ENCODE results near the gene SLC38A10. TPM values are rescaled to one million over a fixed set of nuclear protein-coding genes. Genes with fewer than 3 reads are reported as not detected.

SLC38A10 gene
- polyA plus RNA-seq, 1 donor from 2014 or later, result 37.4 TPM

DNA sequence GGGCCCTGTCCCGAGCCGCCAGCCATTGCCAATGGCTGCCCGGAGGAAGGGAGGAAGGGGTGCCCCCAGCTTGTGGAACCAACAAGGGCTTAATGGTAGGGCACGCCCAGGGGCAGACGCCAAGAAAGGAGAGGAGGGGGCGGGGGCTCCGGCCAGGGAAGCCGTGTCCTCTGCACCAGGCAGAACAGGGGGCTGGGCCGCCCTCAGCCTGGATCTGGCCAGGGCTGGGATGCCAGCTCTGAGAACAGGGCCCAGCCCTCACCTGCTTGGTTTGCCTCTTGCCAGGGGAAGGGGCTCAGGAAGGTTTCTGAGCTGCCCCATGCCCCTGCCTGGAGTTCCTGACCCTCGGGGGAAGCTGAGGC lies 35.8 kb upstream of the SLC38A10 start:
- Histone ChIP-seq H3K9me3 (ENCODE audit: low read length) (no peaks in the 10 kb centered on the region), H3K36me3 (ENCODE audit: insufficient read depth, low read length) (no peaks in the 10 kb centered on the region), H2AFZ (ENCODE audit: low read depth, low read length) (no peak overlapping the region), H3K9ac (ENCODE audit: low read length) (no peak overlapping the region), H3K4me3 (ENCODE audit: low read length) (no peak overlapping the region), H3K9me2 (ENCODE audit: insufficient read depth, low read length) (no peaks in the 10 kb centered on the region), H3F3A (ENCODE audit: insufficient read depth, low read length, poor library complexity, severe bottlenecking) (no peaks in the 10 kb centered on the region), H3K79me2 (replicated peaks; ENCODE audit: insufficient read depth, low read length) (no peaks in the 10 kb centered on the region), H3K4me2 (ENCODE audit: low read length) (no peak overlapping the region), H4K20me1 (ENCODE audit: insufficient read depth) (no peaks in the 10 kb centered on the region), H3K27ac (ENCODE audit: low read length) (no peak overlapping the region), H3K27me3 (ENCODE audit: insufficient read depth, low read depth, low read length) (no peaks in the 10 kb centered on the region)
- TF ChIP-seq RAD21 (conservative IDR thresholded peaks at IDR 0.05) (no peak), TAF1 (IDR thresholded peaks at IDR 0.05; ENCODE audit: low read depth) (no peak), SMC3 (conservative IDR thresholded peaks at IDR 0.05; ENCODE audit: poor library complexity) (no peak), POLR2AphosphoS5 (IDR thresholded peaks at IDR 0.05) (no peak), EP300 (conservative IDR thresholded peaks at IDR 0.05; ENCODE audit: poor library complexity, severe bottlenecking) (no peak)
- TF ChIP-seq, protein P1, sequence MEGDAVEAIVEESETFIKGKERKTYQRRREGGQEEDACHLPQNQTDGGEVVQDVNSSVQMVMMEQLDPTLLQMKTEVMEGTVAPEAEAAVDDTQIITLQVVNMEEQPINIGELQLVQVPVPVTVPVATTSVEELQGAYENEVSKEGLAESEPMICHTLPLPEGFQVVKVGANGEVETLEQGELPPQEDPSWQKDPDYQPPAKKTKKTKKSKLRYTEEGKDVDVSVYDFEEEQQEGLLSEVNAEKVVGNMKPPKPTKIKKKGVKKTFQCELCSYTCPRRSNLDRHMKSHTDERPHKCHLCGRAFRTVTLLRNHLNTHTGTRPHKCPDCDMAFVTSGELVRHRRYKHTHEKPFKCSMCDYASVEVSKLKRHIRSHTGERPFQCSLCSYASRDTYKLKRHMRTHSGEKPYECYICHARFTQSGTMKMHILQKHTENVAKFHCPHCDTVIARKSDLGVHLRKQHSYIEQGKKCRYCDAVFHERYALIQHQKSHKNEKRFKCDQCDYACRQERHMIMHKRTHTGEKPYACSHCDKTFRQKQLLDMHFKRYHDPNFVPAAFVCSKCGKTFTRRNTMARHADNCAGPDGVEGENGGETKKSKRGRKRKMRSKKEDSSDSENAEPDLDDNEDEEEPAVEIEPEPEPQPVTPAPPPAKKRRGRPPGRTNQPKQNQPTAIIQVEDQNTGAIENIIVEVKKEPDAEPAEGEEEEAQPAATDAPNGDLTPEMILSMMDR (IDR thresholded peaks at IDR 0.05; ENCODE audit: poor library complexity, severe bottlenecking), result no peak
- TF ChIP-seq, protein P2, sequence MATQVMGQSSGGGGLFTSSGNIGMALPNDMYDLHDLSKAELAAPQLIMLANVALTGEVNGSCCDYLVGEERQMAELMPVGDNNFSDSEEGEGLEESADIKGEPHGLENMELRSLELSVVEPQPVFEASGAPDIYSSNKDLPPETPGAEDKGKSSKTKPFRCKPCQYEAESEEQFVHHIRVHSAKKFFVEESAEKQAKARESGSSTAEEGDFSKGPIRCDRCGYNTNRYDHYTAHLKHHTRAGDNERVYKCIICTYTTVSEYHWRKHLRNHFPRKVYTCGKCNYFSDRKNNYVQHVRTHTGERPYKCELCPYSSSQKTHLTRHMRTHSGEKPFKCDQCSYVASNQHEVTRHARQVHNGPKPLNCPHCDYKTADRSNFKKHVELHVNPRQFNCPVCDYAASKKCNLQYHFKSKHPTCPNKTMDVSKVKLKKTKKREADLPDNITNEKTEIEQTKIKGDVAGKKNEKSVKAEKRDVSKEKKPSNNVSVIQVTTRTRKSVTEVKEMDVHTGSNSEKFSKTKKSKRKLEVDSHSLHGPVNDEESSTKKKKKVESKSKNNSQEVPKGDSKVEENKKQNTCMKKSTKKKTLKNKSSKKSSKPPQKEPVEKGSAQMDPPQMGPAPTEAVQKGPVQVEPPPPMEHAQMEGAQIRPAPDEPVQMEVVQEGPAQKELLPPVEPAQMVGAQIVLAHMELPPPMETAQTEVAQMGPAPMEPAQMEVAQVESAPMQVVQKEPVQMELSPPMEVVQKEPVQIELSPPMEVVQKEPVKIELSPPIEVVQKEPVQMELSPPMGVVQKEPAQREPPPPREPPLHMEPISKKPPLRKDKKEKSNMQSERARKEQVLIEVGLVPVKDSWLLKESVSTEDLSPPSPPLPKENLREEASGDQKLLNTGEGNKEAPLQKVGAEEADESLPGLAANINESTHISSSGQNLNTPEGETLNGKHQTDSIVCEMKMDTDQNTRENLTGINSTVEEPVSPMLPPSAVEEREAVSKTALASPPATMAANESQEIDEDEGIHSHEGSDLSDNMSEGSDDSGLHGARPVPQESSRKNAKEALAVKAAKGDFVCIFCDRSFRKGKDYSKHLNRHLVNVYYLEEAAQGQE (IDR thresholded peaks at IDR 0.05; ENCODE audit: borderline replicate concordance), result no peak

DNA sequence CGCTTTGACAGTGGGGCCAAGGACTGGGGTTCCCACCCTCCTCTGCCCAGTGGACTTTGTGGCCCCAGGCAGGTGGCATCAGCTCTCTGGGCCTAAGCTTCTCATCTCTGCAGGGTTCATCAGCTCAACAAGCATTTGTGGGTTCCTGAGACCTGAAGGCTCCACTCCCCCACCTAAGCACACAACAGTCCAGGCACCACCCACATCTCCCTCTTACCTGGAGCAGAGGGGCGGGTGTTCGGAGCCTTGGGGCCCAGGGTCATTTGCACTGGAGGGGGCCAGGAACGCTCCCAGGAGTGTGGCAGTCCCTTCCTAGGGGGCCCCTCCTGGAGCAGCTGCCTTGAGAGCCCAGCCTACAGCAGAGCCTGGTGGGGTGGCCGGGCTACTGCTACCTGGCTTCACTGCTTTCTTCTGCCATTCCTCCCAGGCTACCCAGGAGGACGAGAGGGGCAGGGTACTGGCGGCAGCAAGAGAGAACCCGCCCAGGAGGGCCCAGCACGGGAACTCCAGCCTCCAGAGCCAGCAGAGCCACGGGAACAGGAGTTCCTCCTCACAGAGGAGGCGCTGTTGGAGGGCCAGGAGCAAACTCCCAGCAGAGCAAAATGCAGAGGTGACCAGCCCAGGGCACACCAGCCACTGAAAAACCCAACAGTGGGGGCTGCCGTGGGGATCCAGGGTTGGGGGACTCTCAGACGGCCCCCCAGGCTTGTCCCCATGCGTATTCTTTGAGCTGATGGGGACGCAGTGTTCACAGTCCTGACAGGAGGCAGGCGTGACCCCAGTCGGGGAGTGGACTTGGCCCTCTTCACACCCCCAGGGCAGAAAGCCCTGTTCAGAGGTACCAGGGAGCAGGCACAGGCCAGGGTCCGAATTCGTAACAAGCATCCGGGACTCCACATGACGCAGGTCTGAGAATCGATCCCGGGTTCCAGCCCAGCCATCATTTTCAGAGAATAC lies 35.1 kb upstream of the SLC38A10 start:
- TF ChIP-seq, protein P1 (IDR thresholded peaks at IDR 0.05; ENCODE audit: poor library complexity, severe bottlenecking), result no peak
- TF ChIP-seq MXI1 (conservative IDR thresholded peaks at IDR 0.05; ENCODE audit: poor library complexity, severe bottlenecking) (no peak), EZH2 (IDR thresholded peaks at IDR 0.05; ENCODE audit: borderline replicate concordance, insufficient read depth, low read length, poor library complexity, severe bottlenecking) (no peak), EP300 (conservative IDR thresholded peaks at IDR 0.05; ENCODE audit: poor library complexity, severe bottlenecking) (no peak), RAD21 (conservative IDR thresholded peaks at IDR 0.05) (no peak), SMC3 (conservative IDR thresholded peaks at IDR 0.05; ENCODE audit: poor library complexity) (no peak), POLR2AphosphoS5 (IDR thresholded peaks at IDR 0.05) (no peak), TAF1 (IDR thresholded peaks at IDR 0.05; ENCODE audit: low read depth) (no peak)
- TF ChIP-seq, protein P2 (IDR thresholded peaks at IDR 0.05; ENCODE audit: borderline replicate concordance), result no peak

More for the DNA sequence above, 35.1 kb upstream of the SLC38A10 start:
- Histone ChIP-seq H3K27ac (ENCODE audit: low read length) (no peak overlapping the region), H2AFZ (ENCODE audit: low read depth, low read length) (no peak overlapping the region), H3K4me2 (ENCODE audit: low read length) (no peak overlapping the region), H3K9ac (ENCODE audit: low read length) (no peak overlapping the region), H3K4me3 (ENCODE audit: low read length) (no peak overlapping the region), H3K9me2 (ENCODE audit: insufficient read depth, low read length) (no peaks in the 10 kb centered on the region), H3F3A (ENCODE audit: insufficient read depth, low read length, poor library complexity, severe bottlenecking) (no peaks in the 10 kb centered on the region), H3K9me3 (ENCODE audit: low read length) (no peaks in the 10 kb centered on the region), H3K36me3 (ENCODE audit: insufficient read depth, low read length) (no peaks in the 10 kb centered on the region), H3K79me2 (replicated peaks; ENCODE audit: insufficient read depth, low read length) (no peaks in the 10 kb centered on the region), H4K20me1 (ENCODE audit: insufficient read depth) (no peaks in the 10 kb centered on the region), H3K27me3 (ENCODE audit: insufficient read depth, low read depth, low read length) (no peaks in the 10 kb centered on the region)
